Measurements from ENCODE around the gene ABHD2. TPM values are rescaled to one million over a fixed set of nuclear protein-coding genes. Genes with fewer than 3 reads are reported as not detected.
A peak's percentile ranks its signal among the peaks of the same experiment; 100 is the strongest.

Gene ABHD2
- total RNA-seq, 1 donor from 2014 or later: 53.1 TPM

GRCh38 chr15:89171136-89172072 is 83.1 kb downstream of the ABHD2 start:
- Mint-ChIP-seq H3K27ac (no peak overlapping the region), H3K9me3 (ENCODE audit: low read depth) (no peaks in the 10 kb centered on the region), H3K36me3 (ENCODE audit: insufficient read depth) (peaks cover 2% of the 10 kb centered on the region), H3K4me3 (ENCODE audit: low read depth) (no peak overlapping the region), H3K27me3 (no peaks in the 10 kb centered on the region), H3K4me1 (ENCODE audit: low read depth) (peaks cover 20% of the 10 kb centered on the region)
- DNase-seq (ENCODE audit: low spot score, unreplicated experiment): peak; percentile 55
- TF ChIP-seq CTCF (IDR thresholded peaks at IDR 0.05; ENCODE audit: unreplicated experiment): peak; percentile 77

- peaks cover 17% of the 10 kb centered on the region for H3K4me1 Mint-ChIP-seq (ENCODE audit: low read depth)
Observed at GRCh38 chr15:89172921-89173320, 84.7 kb downstream of the ABHD2 start.

GRCh38 chr15:89174476-89174875 is 86.2 kb downstream of the ABHD2 start:
- H3K27ac Mint-ChIP-seq: no peak overlapping the region

More at GRCh38 chr15:89172921-89173320, 84.7 kb downstream of the ABHD2 start:
- peaks cover 4% of the 10 kb centered on the region for H3K36me3 Mint-ChIP-seq (ENCODE audit: insufficient read depth)
- H3K27me3 Mint-ChIP-seq: no peaks in the 10 kb centered on the region
- no peak overlapping the region for H3K27ac Mint-ChIP-seq
- DNase-seq (ENCODE audit: low spot score, unreplicated experiment): no peak
- no peak overlapping the region for H3K4me3 Mint-ChIP-seq (ENCODE audit: low read depth)
- no peaks in the 10 kb centered on the region for H3K9me3 Mint-ChIP-seq (ENCODE audit: low read depth)
- TF ChIP-seq CTCF (IDR thresholded peaks at IDR 0.05; ENCODE audit: unreplicated experiment): no peak

GRCh38 chr15:89175617-89176191 is 87.4 kb downstream of the ABHD2 start:
- Mint-ChIP-seq H3K4me1 (ENCODE audit: low read depth) (peaks cover 10% of the 10 kb centered on the region), H3K36me3 (ENCODE audit: insufficient read depth) (peaks cover 3% of the 10 kb centered on the region), H3K27me3 (no peaks in the 10 kb centered on the region), H3K27ac (no peak overlapping the region), H3K9me3 (ENCODE audit: low read depth) (no peaks in the 10 kb centered on the region), H3K4me3 (ENCODE audit: low read depth) (no peak overlapping the region)
- TF ChIP-seq CTCF (IDR thresholded peaks at IDR 0.05; ENCODE audit: unreplicated experiment): no peak
- no peak for DNase-seq (ENCODE audit: low spot score, unreplicated experiment)

More at GRCh38 chr15:89174476-89174875, 86.2 kb downstream of the ABHD2 start:
- Mint-ChIP-seq H3K4me1 (ENCODE audit: low read depth) (peaks cover 14% of the 10 kb centered on the region), H3K36me3 (ENCODE audit: insufficient read depth) (peaks cover 4% of the 10 kb centered on the region), H3K4me3 (ENCODE audit: low read depth) (no peak overlapping the region), H3K27me3 (no peaks in the 10 kb centered on the region), H3K9me3 (ENCODE audit: low read depth) (no peaks in the 10 kb centered on the region)
- no peak for DNase-seq (ENCODE audit: low spot score, unreplicated experiment)
- no peak for TF ChIP-seq CTCF (IDR thresholded peaks at IDR 0.05; ENCODE audit: unreplicated experiment)

GRCh38 chr15:89177116-89177515 is 88.9 kb downstream of the ABHD2 start:
- Mint-ChIP-seq H3K4me3 (ENCODE audit: low read depth) (no peak overlapping the region), H3K4me1 (ENCODE audit: low read depth) (peaks cover 10% of the 10 kb centered on the region), H3K9me3 (ENCODE audit: low read depth) (no peaks in the 10 kb centered on the region), H3K27ac (no peak overlapping the region), H3K36me3 (ENCODE audit: insufficient read depth) (peaks cover 4% of the 10 kb centered on the region), H3K27me3 (no peaks in the 10 kb centered on the region)
- TF ChIP-seq CTCF (IDR thresholded peaks at IDR 0.05; ENCODE audit: unreplicated experiment): no peak
- no peak for DNase-seq (ENCODE audit: low spot score, unreplicated experiment)

All from progenitor cell of endocrine pancreas (in vitro differentiated cells).